Smooth muscle cell (in vitro differentiated cells): ENCODE data around the gene HECTD4. TPM values are rescaled to one million over a fixed set of nuclear protein-coding genes. Genes with fewer than 3 reads are reported as not detected.

Experiments used
- DNase-seq: peaks from one replicate; lab custom pipeline; 2025; ENCODE audit not compliant: unreplicated experiment; lab: John Stamatoyannopoulos, UW
- H2AFZ ChIP-seq: fragments of 200-600 bp; sonication (generic); 2 replicates; pipeline ENCODE4 v1.6.0; 2016; ENCODE audit warnings: antibody characterized with exemption, low read depth, mild to moderate bottlenecking
- H3F3A ChIP-seq: fragments of 200-600 bp; sonication (generic); 2 replicates; pipeline ENCODE4 v1.6.0; 2017; ENCODE audit warnings: antibody characterized with exemption, low read depth
- H3K27ac ChIP-seq: fragments of 200-600 bp; sonication (generic); 2 replicates; pipeline ENCODE4 v1.5.1; 2016; ENCODE audit warnings: low read depth, mild to moderate bottlenecking
- H3K27me3 ChIP-seq: fragments of 200-600 bp; sonication (generic); 2 replicates; pipeline ENCODE4 v1.6.1; 2016; ENCODE audit warnings: low read depth, mild to moderate bottlenecking
- H3K36me3 ChIP-seq: fragments of 200-600 bp; sonication (generic); 2 replicates; pipeline ENCODE4 v1.5.1; 2016; ENCODE audit warnings: low read depth
- H3K4me1 ChIP-seq: fragments of 200-600 bp; sonication (generic); 2 replicates; pipeline ENCODE4 v1.5.1; 2016; ENCODE audit warnings: low read depth
- H3K4me2 ChIP-seq: fragments of 200-600 bp; sonication (generic); 2 replicates; pipeline ENCODE4 v1.6.0; 2016; ENCODE audit warnings: mild to moderate bottlenecking
- H3K4me3 ChIP-seq: fragments of 200-600 bp; sonication (generic); 2 replicates; pipeline ENCODE4 v1.5.1; 2016; ENCODE audit warnings: mild to moderate bottlenecking
- H3K79me2 ChIP-seq: fragments of 200-600 bp; sonication (generic); 2 replicates; pipeline ENCODE4 v1.6.0; 2016; ENCODE audit warnings: low read depth, mild to moderate bottlenecking
- H3K9ac ChIP-seq: fragments of 200-600 bp; sonication (generic); 2 replicates; pipeline ENCODE4 v1.6.0; 2016; ENCODE audit warnings: low read depth
- H3K9me3 ChIP-seq: fragments of 200-600 bp; sonication (generic); replicated peaks from 2 replicates; pipeline ENCODE4 v1.5.1; 2016; ENCODE audit warnings: low read depth
- H4K20me1 ChIP-seq: fragments of 200-600 bp; sonication (generic); 2 replicates; pipeline ENCODE4 v1.6.0; 2016; ENCODE audit warnings: low read depth
- WGBS: methylation state at CpG from one replicate; pipeline ENCODE4 v1.1.7; 2016; ENCODE audit warnings: low lambda C conversion rate; 5-methylcytosine and 5-hydroxymethylcytosine counted together
- polyA plus RNA-seq: library from polyadenylated mRNA; unstranded; fragments of >200 nt; fragmentation: Nextera tagmentation; extraction: Ambion mirVana; gene quantifications from 2 replicates; pipeline ENCODE4 v1.2.1, GENCODE V29; 2016
- total RNA-seq: library from RNA; depleted of rRNA; stranded (reverse); fragments of >200 nt; gene quantifications from 2 replicates; pipeline ENCODE4 v1.2.3, GENCODE V29; 2014
- TF ChIP-seq, protein P1 (sequence below): fragments of 200-600 bp; sonication (generic); IDR thresholded peaks from 2 replicates; pipeline ENCODE4 v1.5.1; 2017; ENCODE audit warnings: borderline replicate concordance, mild to moderate bottlenecking, antibody characterized with exemption; ENCODE audit not compliant: insufficient read depth, poor library complexity, severe bottlenecking

HECTD4 gene
- total and polyA plus RNA-seq, 2 experiments from 2014 or later: 6.6 to 16.9 TPM

DNA sequence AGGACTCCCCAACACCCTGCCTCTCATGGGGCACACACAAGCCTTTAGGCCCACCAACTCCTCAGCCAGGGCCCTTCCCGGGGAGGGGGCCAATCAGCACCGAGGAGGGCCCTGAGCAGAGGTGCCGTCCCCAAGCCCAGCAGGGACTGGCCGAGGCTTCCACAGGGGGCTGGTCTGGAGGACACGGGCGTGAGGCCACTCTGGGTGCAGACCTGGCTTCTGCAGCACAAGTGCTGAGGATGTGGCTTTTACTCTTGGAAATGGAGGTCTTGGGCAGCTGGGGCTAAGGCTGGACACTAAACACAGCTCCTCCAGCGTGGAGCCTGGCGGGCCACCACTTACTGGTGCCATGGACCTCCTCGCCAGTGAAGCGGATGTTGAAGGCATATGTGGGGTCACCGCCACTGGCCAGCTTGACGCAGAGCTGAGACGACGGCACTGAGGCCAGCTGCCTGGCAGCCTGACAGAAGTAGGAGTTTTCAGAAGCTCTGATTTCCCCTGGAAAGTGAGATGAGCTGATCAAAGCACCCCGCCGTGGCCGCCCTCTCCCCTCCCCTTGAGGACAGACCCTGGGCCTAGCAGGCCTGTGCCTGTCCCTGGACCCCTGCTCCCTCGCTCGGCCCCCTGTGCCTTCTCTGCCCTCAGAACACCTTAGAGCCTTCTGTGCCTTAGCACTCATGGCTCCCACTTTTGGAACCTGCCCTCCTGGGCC is 212.9 kb downstream of the HECTD4 start:
- no peak overlapping the region for H3K27ac ChIP-seq
- TF ChIP-seq, protein P1, sequence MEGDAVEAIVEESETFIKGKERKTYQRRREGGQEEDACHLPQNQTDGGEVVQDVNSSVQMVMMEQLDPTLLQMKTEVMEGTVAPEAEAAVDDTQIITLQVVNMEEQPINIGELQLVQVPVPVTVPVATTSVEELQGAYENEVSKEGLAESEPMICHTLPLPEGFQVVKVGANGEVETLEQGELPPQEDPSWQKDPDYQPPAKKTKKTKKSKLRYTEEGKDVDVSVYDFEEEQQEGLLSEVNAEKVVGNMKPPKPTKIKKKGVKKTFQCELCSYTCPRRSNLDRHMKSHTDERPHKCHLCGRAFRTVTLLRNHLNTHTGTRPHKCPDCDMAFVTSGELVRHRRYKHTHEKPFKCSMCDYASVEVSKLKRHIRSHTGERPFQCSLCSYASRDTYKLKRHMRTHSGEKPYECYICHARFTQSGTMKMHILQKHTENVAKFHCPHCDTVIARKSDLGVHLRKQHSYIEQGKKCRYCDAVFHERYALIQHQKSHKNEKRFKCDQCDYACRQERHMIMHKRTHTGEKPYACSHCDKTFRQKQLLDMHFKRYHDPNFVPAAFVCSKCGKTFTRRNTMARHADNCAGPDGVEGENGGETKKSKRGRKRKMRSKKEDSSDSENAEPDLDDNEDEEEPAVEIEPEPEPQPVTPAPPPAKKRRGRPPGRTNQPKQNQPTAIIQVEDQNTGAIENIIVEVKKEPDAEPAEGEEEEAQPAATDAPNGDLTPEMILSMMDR: no peak
- H4K20me1 ChIP-seq: no peaks in the 10 kb centered on the region
- no peaks in the 10 kb centered on the region for H3K27me3 ChIP-seq
- H3K9me3 ChIP-seq: no peaks in the 10 kb centered on the region
- no peaks in the 10 kb centered on the region for H3K4me1 ChIP-seq
- no peak overlapping the region for H3K9ac ChIP-seq
- H3F3A ChIP-seq: no peaks in the 10 kb centered on the region
- no peak overlapping the region for H3K4me3 ChIP-seq
- no peaks in the 10 kb centered on the region for H3K79me2 ChIP-seq
- no peak for DNase-seq
- no peak overlapping the region for H2AFZ ChIP-seq
- 95% methylated on average over 19 of the region's 19 CpGs for WGBS
- H3K4me2 ChIP-seq: no peak overlapping the region
- H3K36me3 ChIP-seq: no peaks in the 10 kb centered on the region

DNA sequence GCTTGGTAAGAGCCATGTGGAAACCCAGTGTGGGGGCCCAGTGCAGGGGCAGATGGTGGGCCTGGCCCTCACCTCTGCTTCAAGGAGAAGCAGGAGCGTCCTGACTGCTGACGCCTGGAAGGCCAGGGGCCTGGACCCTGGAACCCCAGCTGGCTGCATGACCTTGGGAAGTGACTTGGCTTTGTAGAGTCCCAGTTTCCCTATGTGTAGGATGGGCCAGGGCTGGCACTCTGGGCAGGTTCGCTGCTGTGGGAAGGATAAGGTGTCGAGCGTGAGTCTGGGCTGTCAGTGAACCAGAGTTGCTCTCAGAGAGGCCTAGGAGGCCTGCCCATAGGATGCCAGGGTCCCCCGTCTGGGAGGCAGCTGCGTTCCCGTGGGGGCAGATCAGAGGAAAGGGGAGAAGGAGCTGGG is 213.7 kb downstream of the HECTD4 start:
- TF ChIP-seq, protein P1: no peak
- Histone ChIP-seq H3K27me3 (no peaks in the 10 kb centered on the region), H3K4me1 (no peaks in the 10 kb centered on the region), H3K9me3 (no peaks in the 10 kb centered on the region), H3K27ac (no peak overlapping the region), H3F3A (no peaks in the 10 kb centered on the region), H2AFZ (no peak overlapping the region), H4K20me1 (no peaks in the 10 kb centered on the region), H3K9ac (no peak overlapping the region), H3K36me3 (no peaks in the 10 kb centered on the region), H3K79me2 (no peaks in the 10 kb centered on the region), H3K4me3 (no peak overlapping the region), H3K4me2 (no peak overlapping the region)
- WGBS: 100% methylated on average over 5 of the region's 8 CpGs
- DNase-seq: no peak

DNA sequence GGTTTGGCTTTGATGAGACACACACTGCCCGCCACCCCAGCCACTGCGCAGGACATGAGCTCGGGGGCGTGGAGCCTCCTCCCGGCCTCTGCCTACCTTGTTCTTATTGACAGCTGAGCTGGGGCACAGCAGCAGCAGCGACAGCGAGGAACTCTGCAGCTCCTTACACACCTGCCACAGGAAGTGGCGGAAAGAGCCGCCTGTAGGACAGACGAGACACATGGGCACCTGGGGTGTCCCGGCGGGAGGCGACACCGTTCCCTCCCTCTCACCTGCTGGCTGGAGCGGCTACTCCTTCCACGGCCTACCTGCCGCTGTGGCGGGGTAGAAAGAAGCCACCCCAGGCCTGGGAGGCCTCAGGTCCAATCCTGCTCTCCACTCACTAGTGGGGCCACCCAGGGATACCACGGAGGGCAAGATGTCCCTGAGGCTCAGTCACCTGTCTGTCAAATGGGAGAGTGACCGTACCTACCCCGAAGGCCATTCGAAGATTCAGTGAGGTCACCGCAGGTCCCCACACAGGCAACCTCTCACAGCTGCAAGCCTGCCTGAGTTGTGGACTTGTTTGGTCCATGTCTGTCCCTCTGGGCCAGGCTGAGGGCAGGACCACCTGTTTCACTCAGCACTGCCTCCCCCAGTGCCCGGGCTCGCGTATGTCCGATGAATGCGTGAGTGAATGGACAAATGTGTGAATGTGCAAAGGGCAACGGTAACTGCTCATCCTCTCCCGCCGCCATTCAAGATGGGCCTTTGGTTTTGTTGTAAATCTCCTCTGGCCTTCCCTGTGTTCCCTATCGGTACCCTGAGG is 214.3 kb downstream of the HECTD4 start:
- Histone ChIP-seq H3K79me2 (no peaks in the 10 kb centered on the region), H3K27me3 (no peaks in the 10 kb centered on the region), H3K27ac (no peak overlapping the region), H3K9ac (no peak overlapping the region), H3K36me3 (no peaks in the 10 kb centered on the region), H3K9me3 (no peaks in the 10 kb centered on the region), H2AFZ (no peak overlapping the region), H3K4me3 (no peak overlapping the region), H3K4me2 (no peak overlapping the region), H3K4me1 (no peaks in the 10 kb centered on the region), H4K20me1 (no peaks in the 10 kb centered on the region), H3F3A (no peaks in the 10 kb centered on the region)
- no peak for DNase-seq
- TF ChIP-seq, protein P1: no peak
- 94% methylated on average over 32 of the region's 32 CpGs for WGBS
